GM23338 (cell line): Measurements from ENCODE around the gene SLC4A3. TPM values are rescaled to one million over a fixed set of nuclear protein-coding genes. Genes with fewer than 3 reads are reported as not detected.
A peak's percentile ranks its signal among the peaks of the same experiment; 100 is the strongest.

Experiments used
- ATAC-seq: fragments of 200-7000 bp; cut with Tn5 transposase; 3 replicates; pipeline ENCODE4 v1.9.1; 2020
- DNase-seq: peaks from one replicate; pipeline ENCODE4 v3.0.0-alpha.2; 2015; ENCODE audit warnings: low spot score
- H2AFZ ChIP-seq: fragments of 200-600 bp; sonication (generic); 2 replicates; pipeline ENCODE4 v1.8.0; 2016; ENCODE audit warnings: antibody characterized with exemption, mild to moderate bottlenecking, moderate library complexity
- H3F3A ChIP-seq: fragments of 200-600 bp; sonication (generic); replicated peaks from 2 replicates; pipeline ENCODE4 v1.8.0; 2017; ENCODE audit warnings: antibody characterized with exemption, mixed run types, low read depth
- H3K27ac ChIP-seq: fragments of 200-600 bp; sonication (generic); 2 replicates; pipeline ENCODE4 v1.6.1; 2016; ENCODE audit warnings: low read depth
- H3K27me3 ChIP-seq: fragments of 200-600 bp; sonication (generic); 2 replicates; pipeline ENCODE4 v1.8.0; 2016; ENCODE audit warnings: mild to moderate bottlenecking, mixed run types, moderate library complexity; ENCODE audit not compliant: insufficient read depth
- H3K36me3 ChIP-seq: fragments of 200-600 bp; sonication (generic); 2 replicates; pipeline ENCODE4 v1.8.0; 2016; ENCODE audit warnings: mild to moderate bottlenecking; ENCODE audit not compliant: insufficient read depth
- H3K4me1 ChIP-seq: fragments of 200-600 bp; sonication (generic); 2 replicates; pipeline ENCODE4 v1.8.0; 2016; ENCODE audit warnings: mild to moderate bottlenecking, moderate library complexity; ENCODE audit not compliant: insufficient read depth
- H3K4me2 ChIP-seq: fragments of 200-600 bp; sonication (generic); 2 replicates; pipeline ENCODE4 v1.7.1; 2017; ENCODE audit warnings: mixed run types
- H3K4me3 ChIP-seq: fragments of 200-600 bp; sonication (generic); 2 replicates; pipeline ENCODE4 v1.6.1; 2016; ENCODE audit warnings: mixed run types
- H3K79me2 ChIP-seq: fragments of 200-600 bp; sonication (generic); replicated peaks from 2 replicates; pipeline ENCODE4 v1.8.0; 2017; ENCODE audit warnings: mild to moderate bottlenecking; ENCODE audit not compliant: insufficient read depth
- H3K9me2 ChIP-seq: fragments of 200-600 bp; sonication (generic); 2 replicates; pipeline ENCODE4 v1.8.0; 2017; ENCODE audit not compliant: insufficient read depth
- H4K20me1 ChIP-seq: fragments of 200-600 bp; sonication (generic); replicated peaks from 2 replicates; pipeline ENCODE4 v1.8.0; 2017; ENCODE audit warnings: mild to moderate bottlenecking; ENCODE audit not compliant: insufficient read depth
- H3K27ac Mint-ChIP-seq: 2 replicates; pipeline ENCODE4 v1.8.0; 2020; ENCODE audit warnings: inconsistent platforms, mild to moderate bottlenecking, moderate library complexity, mixed read lengths
- H3K27me3 Mint-ChIP-seq: 3 replicates; pipeline ENCODE4 v1.8.0; 2022; ENCODE audit warnings: low read depth, mild to moderate bottlenecking, moderate library complexity, mixed read lengths, inconsistent platforms; ENCODE audit not compliant: insufficient read depth, poor library complexity
- H3K36me3 Mint-ChIP-seq: 3 replicates; pipeline ENCODE4 v1.8.0; 2021; ENCODE audit warnings: low read depth, mild to moderate bottlenecking, inconsistent platforms, moderate library complexity, mixed read lengths
- H3K4me1 Mint-ChIP-seq: 3 replicates; pipeline ENCODE4 v1.8.0; 2020; ENCODE audit warnings: mild to moderate bottlenecking, inconsistent platforms, mixed read lengths
- H3K4me3 Mint-ChIP-seq: 3 replicates; pipeline ENCODE4 v1.8.0; 2021; ENCODE audit warnings: moderate library complexity, mild to moderate bottlenecking, inconsistent platforms, mixed read lengths
- H3K9me3 Mint-ChIP-seq: 3 replicates; pipeline ENCODE4 v1.8.0; 2020; ENCODE audit warnings: moderate library complexity, mild to moderate bottlenecking, inconsistent platforms, mixed read lengths
- CREB1 ChIP-seq: fragments of 250-450 bp; sonication (Bioruptor Pico); IDR thresholded peaks from 2 replicates; pipeline ENCODE4 v1.5.0; 2020; ENCODE audit warnings: low read depth, mild to moderate bottlenecking, moderate library complexity
- CTCF ChIP-seq, 2 experiments: fragments of 200-600 bp in 1 of 2; sonication (generic) in 1 of 2; conservative IDR thresholded peaks; 2 replicates each; pipeline versions ENCODE4 v1.5.1 to v1.6.1; 2016 to 2017; ENCODE audit warnings: antibody characterized with exemption in 2 of 2, low read depth in 2 of 2, mild to moderate bottlenecking in 2 of 2, moderate library complexity in 1 of 2
- EZH2 ChIP-seq: fragments of 200-600 bp; sonication (generic); IDR thresholded peaks from one replicate; pipeline ENCODE4 v1.8.0; 2017; ENCODE audit warnings: antibody characterized with exemption, mild to moderate bottlenecking, low read depth; ENCODE audit not compliant: unreplicated experiment
- EZH2phosphoT487 ChIP-seq: fragments of 200-600 bp; sonication (generic); IDR thresholded peaks from one replicate; pipeline ENCODE4 v1.8.1; 2018; ENCODE audit warnings: antibody characterized with exemption; ENCODE audit not compliant: unreplicated experiment
- JUNB ChIP-seq: IDR thresholded peaks from one replicate; pipeline ENCODE4 v1.6.1; 2016; ENCODE audit warnings: antibody characterized with exemption; ENCODE audit not compliant: unreplicated experiment
- NANOG ChIP-seq: IDR thresholded peaks from 2 replicates; pipeline ENCODE4 v1.6.1; 2016; ENCODE audit warnings: antibody characterized with exemption, borderline replicate concordance
- POLR2AphosphoS5 ChIP-seq: IDR thresholded peaks from 2 replicates; pipeline ENCODE4 v1.6.1; 2016; ENCODE audit warnings: antibody characterized with exemption, low read depth
- REST ChIP-seq: IDR thresholded peaks from one replicate; pipeline ENCODE4 v1.6.1; 2018; ENCODE audit warnings: antibody characterized with exemption; ENCODE audit not compliant: unreplicated experiment
- STAT1 ChIP-seq: IDR thresholded peaks from one replicate; pipeline ENCODE4 v1.6.1; 2016; ENCODE audit warnings: antibody characterized with exemption; ENCODE audit not compliant: unreplicated experiment
- ZNF114 ChIP-seq: fragments of 250-450 bp; sonication (Bioruptor Pico); IDR thresholded peaks from 2 replicates; pipeline ENCODE4 v1.5.0; 2020; ENCODE audit warnings: mild to moderate bottlenecking, moderate library complexity
- ZNF331 ChIP-seq: fragments of 250-450 bp; sonication (Bioruptor Pico); IDR thresholded peaks from 2 replicates; pipeline ENCODE4 v1.5.0; 2020; ENCODE audit warnings: low read depth, mild to moderate bottlenecking, moderate library complexity
- polyA plus RNA-seq: library from polyadenylated mRNA; unstranded; fragments of >200 nt; fragmentation: Nextera tagmentation; extraction: Ambion mirVana; gene quantifications from 2 replicates; pipeline ENCODE4 v1.2.1, GENCODE V29; 2016
- total RNA-seq: library from RNA; depleted of rRNA; stranded (reverse); fragments of >200 nt; shearing (Covaris generic); gene quantifications from 2 replicates; pipeline ENCODE4 v1.2.3, GENCODE V29; 2014
- TF ChIP-seq, protein P1 (sequence below): fragments of 250-450 bp; sonication (Bioruptor Pico); IDR thresholded peaks from 2 replicates; pipeline ENCODE4 v1.5.0; 2020; ENCODE audit warnings: mild to moderate bottlenecking, moderate library complexity
- TF ChIP-seq, protein P2 (sequence below): IDR thresholded peaks from 2 replicates; pipeline ENCODE4 v1.6.1; 2016; ENCODE audit warnings: antibody characterized with exemption

The SLC4A3 gene
- total and polyA plus RNA-seq, 2 experiments from 2014 or later, result 3.6 to 6.8 TPM

- H3K9me2 ChIP-seq, result no peaks in the 10 kb centered on the region
- peaks cover 10% of the 10 kb centered on the region; the same call in 1 of the 3 replicates for H3K4me1 Mint-ChIP-seq
- H3K79me2 ChIP-seq, result no peaks in the 10 kb centered on the region
- DNase-seq (no peak), ATAC-seq (no peak)
- H3K36me3 ChIP-seq, result no peaks in the 10 kb centered on the region
- H4K20me1 ChIP-seq, result no peaks in the 10 kb centered on the region; the same call in 1 of the 2 replicates
- H3K4me1 ChIP-seq, result peaks cover 4% of the 10 kb centered on the region
- peaks cover 6% of the 10 kb centered on the region; the same call in 1 of the 2 replicates for H3K27me3 ChIP-seq
- TF ChIP-seq, protein P1, sequence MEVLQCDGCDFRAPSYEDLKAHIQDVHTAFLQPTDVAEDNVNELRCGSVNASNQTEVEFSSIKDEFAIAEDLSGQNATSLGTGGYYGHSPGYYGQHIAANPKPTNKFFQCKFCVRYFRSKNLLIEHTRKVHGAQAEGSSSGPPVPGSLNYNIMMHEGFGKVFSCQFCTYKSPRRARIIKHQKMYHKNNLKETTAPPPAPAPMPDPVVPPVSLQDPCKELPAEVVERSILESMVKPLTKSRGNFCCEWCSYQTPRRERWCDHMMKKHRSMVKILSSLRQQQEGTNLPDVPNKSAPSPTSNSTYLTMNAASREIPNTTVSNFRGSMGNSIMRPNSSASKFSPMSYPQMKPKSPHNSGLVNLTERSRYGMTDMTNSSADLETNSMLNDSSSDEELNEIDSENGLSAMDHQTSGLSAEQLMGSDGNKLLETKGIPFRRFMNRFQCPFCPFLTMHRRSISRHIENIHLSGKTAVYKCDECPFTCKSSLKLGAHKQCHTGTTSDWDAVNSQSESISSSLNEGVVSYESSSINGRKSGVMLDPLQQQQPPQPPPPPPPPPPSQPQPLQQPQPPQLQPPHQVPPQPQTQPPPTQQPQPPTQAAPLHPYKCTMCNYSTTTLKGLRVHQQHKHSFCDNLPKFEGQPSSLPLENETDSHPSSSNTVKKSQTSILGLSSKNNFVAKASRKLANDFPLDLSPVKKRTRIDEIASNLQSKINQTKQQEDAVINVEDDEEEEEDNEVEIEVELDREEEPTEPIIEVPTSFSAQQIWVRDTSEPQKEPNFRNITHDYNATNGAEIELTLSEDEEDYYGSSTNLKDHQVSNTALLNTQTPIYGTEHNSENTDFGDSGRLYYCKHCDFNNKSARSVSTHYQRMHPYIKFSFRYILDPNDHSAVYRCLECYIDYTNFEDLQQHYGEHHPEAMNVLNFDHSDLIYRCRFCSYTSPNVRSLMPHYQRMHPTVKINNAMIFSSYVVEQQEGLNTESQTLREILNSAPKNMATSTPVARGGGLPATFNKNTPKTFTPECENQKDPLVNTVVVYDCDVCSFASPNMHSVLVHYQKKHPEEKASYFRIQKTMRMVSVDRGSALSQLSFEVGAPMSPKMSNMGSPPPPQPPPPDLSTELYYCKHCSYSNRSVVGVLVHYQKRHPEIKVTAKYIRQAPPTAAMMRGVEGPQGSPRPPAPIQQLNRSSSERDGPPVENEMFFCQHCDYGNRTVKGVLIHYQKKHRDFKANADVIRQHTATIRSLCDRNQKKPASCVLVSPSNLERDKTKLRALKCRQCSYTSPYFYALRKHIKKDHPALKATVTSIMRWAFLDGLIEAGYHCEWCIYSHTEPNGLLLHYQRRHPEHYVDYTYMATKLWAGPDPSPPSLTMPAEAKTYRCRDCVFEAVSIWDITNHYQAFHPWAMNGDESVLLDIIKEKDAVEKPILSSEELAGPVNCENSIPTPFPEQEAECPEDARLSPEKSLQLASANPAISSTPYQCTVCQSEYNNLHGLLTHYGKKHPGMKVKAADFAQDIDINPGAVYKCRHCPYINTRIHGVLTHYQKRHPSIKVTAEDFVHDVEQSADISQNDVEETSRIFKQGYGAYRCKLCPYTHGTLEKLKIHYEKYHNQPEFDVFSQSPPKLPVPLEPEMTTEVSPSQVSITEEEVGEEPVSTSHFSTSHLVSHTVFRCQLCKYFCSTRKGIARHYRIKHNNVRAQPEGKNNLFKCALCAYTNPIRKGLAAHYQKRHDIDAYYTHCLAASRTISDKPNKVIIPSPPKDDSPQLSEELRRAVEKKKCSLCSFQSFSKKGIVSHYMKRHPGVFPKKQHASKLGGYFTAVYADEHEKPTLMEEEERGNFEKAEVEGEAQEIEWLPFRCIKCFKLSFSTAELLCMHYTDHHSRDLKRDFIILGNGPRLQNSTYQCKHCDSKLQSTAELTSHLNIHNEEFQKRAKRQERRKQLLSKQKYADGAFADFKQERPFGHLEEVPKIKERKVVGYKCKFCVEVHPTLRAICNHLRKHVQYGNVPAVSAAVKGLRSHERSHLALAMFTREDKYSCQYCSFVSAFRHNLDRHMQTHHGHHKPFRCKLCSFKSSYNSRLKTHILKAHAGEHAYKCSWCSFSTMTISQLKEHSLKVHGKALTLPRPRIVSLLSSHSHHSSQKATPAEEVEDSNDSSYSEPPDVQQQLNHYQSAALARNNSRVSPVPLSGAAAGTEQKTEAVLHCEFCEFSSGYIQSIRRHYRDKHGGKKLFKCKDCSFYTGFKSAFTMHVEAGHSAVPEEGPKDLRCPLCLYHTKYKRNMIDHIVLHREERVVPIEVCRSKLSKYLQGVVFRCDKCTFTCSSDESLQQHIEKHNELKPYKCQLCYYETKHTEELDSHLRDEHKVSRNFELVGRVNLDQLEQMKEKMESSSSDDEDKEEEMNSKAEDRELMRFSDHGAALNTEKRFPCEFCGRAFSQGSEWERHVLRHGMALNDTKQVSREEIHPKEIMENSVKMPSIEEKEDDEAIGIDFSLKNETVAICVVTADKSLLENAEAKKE (CRISPR knock-in tag), result no peak
- no peak for TF ChIP-seq CTCF (conservative IDR thresholded peaks at IDR 0.05; ENCODE audit: low read depth in 2 of 2)
- TF ChIP-seq ZNF114 (CRISPR knock-in tag), result no peak
- TF ChIP-seq ZNF331, result no peak
- TF ChIP-seq REST, result no peak
- no peak for TF ChIP-seq POLR2AphosphoS5
- no peak for TF ChIP-seq STAT1
- no peak for TF ChIP-seq EZH2
- TF ChIP-seq JUNB, result no peak
- TF ChIP-seq, protein P2, sequence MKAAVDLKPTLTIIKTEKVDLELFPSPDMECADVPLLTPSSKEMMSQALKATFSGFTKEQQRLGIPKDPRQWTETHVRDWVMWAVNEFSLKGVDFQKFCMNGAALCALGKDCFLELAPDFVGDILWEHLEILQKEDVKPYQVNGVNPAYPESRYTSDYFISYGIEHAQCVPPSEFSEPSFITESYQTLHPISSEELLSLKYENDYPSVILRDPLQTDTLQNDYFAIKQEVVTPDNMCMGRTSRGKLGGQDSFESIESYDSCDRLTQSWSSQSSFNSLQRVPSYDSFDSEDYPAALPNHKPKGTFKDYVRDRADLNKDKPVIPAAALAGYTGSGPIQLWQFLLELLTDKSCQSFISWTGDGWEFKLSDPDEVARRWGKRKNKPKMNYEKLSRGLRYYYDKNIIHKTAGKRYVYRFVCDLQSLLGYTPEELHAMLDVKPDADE, result no peak
- no peak for TF ChIP-seq CREB1
- no peak for TF ChIP-seq EZH2phosphoT487
- TF ChIP-seq NANOG, result no peak
- H3F3A ChIP-seq, result 0 out of 2 replicates have a peak, but pooled peaks cover 5% of the 10 kb centered on the region
- H3K9me3 Mint-ChIP-seq, result no peaks in the 10 kb centered on the region; the same call in 2 of the 3 replicates
- no peak overlapping the region for H2AFZ ChIP-seq
- peaks cover 9% of the 10 kb centered on the region for H3K27me3 Mint-ChIP-seq
- peak overlapping the region; percentile 80 for H3K4me3 Mint-ChIP-seq
- no peaks in the 10 kb centered on the region for H3K36me3 Mint-ChIP-seq
- peak overlapping the region; percentile 66 for H3K4me3 ChIP-seq
- H3K4me2 ChIP-seq, result peak overlapping the region; percentile 88
- no peak overlapping the region for H3K27ac Mint-ChIP-seq
- no peak overlapping the region for H3K27ac ChIP-seq
Measured at GRCh38 chr2:219626540-219626939, 890 bp upstream of the SLC4A3 start.
